Upper lobe of left lung (tissue), 4 donors: ENCODE results near the gene NR3C1.

Source experiments
- POLR2A ChIP-seq, 4 donors: fragments of 450-650 bp; IDR thresholded peaks; one replicate each; pipeline ENCODE4 v1.5.1; 2016 to 2017; ENCODE audit warnings: antibody characterized with exemption in 4 of 4, mild to moderate bottlenecking in 2 of 4
- TF ChIP-seq, protein P1 (sequence below), 6 experiments: fragments of 450-650 bp in 4 of 6; fragments of 200-600 bp in 2 of 6; sonication (generic) in 2 of 6; IDR thresholded peaks; one replicate each; pipeline ENCODE4 v1.5.1; 2016 to 2019; ENCODE audit warnings: antibody characterized with exemption in 6 of 6

DNA sequence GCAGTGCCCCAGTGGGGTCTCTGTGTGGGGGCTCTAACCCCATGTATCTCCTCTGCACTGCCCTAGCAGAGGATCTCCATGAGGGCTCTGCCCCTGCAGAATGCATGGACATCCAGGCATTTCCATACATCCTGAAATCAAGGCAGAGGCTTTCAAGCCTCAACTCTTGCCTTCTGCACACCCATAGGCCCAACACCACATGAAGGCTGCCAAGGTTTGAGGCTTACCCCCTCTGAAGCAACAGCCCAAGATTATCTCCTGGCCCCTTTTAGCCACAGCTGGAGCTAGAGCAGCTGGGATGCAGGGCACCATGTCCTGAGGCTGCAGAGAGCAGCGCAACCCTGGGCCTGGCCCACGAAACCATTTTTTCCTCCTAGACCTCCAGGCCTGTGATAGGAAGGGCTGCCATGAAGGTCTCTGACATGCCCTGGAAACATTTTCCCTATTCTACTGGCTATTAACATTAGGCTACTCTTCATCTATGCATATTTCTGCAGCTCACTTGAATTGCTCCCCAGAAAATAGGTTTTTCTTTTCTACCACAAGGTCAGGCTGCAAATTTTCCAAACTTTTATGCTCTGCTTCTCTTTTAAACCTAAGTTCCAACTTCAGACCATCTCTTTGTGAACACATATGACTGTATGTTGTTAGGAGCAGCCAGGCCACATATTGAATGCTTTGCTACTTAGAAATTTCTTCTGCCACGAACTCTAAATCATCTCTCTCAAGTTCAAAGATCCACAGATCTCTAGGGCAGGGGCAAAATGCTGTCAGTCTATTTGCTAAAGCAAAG, 18.4 kb downstream of the NR3C1 start:
- TF ChIP-seq, protein P1, sequence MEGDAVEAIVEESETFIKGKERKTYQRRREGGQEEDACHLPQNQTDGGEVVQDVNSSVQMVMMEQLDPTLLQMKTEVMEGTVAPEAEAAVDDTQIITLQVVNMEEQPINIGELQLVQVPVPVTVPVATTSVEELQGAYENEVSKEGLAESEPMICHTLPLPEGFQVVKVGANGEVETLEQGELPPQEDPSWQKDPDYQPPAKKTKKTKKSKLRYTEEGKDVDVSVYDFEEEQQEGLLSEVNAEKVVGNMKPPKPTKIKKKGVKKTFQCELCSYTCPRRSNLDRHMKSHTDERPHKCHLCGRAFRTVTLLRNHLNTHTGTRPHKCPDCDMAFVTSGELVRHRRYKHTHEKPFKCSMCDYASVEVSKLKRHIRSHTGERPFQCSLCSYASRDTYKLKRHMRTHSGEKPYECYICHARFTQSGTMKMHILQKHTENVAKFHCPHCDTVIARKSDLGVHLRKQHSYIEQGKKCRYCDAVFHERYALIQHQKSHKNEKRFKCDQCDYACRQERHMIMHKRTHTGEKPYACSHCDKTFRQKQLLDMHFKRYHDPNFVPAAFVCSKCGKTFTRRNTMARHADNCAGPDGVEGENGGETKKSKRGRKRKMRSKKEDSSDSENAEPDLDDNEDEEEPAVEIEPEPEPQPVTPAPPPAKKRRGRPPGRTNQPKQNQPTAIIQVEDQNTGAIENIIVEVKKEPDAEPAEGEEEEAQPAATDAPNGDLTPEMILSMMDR (IDR thresholded peaks at IDR 0.05) = no peak
- no peak for TF ChIP-seq POLR2A (IDR thresholded peaks at IDR 0.05)
